ACC112 (cell line): ENCODE measurements around the gene P2RY1.

Source experiments
- H2AFZ ChIP-seq: fragments of 200-600 bp; sonication (generic); one replicate; pipeline ENCODE4 v1.6.0; 2017; ENCODE audit warnings: antibody characterized with exemption, low read length; ENCODE audit not compliant: unreplicated experiment
- H3K27ac ChIP-seq: fragments of 200-600 bp; sonication (generic); 2 replicates; pipeline ENCODE4 v1.5.1; 2014; ENCODE audit warnings: low read depth, mild to moderate bottlenecking, antibody characterized with exemption, low read length, moderate library complexity
- H3K27me3 ChIP-seq: fragments of 200-600 bp; sonication (generic); 2 replicates; pipeline ENCODE4 v1.6.1; 2014; ENCODE audit warnings: mild to moderate bottlenecking, antibody characterized with exemption, low read length, moderate library complexity, mixed read lengths; ENCODE audit not compliant: insufficient read depth
- H3K36me3 ChIP-seq: fragments of 200-600 bp; sonication (generic); 2 replicates; pipeline ENCODE4 v1.6.1; 2016; ENCODE audit warnings: mild to moderate bottlenecking, antibody characterized with exemption, low read length, moderate library complexity, mixed read lengths; ENCODE audit not compliant: insufficient read depth
- H3K4me1 ChIP-seq: fragments of 200-600 bp; sonication (generic); one replicate; pipeline ENCODE4 v1.6.1; 2016; ENCODE audit warnings: low read length, mixed read lengths; ENCODE audit not compliant: insufficient read depth, unreplicated experiment, control insufficient read depth
- H3K4me3 ChIP-seq: fragments of 200-600 bp; sonication (generic); 2 replicates; pipeline ENCODE4 v1.5.1; 2014; ENCODE audit warnings: mild to moderate bottlenecking, low read depth, low read length
- H3K79me2 ChIP-seq: fragments of 200-600 bp; sonication (generic); one replicate; pipeline ENCODE4 v1.6.0; 2016; ENCODE audit warnings: low read length; ENCODE audit not compliant: control insufficient read depth, unreplicated experiment, insufficient read depth

The P2RY1 gene

DNA sequence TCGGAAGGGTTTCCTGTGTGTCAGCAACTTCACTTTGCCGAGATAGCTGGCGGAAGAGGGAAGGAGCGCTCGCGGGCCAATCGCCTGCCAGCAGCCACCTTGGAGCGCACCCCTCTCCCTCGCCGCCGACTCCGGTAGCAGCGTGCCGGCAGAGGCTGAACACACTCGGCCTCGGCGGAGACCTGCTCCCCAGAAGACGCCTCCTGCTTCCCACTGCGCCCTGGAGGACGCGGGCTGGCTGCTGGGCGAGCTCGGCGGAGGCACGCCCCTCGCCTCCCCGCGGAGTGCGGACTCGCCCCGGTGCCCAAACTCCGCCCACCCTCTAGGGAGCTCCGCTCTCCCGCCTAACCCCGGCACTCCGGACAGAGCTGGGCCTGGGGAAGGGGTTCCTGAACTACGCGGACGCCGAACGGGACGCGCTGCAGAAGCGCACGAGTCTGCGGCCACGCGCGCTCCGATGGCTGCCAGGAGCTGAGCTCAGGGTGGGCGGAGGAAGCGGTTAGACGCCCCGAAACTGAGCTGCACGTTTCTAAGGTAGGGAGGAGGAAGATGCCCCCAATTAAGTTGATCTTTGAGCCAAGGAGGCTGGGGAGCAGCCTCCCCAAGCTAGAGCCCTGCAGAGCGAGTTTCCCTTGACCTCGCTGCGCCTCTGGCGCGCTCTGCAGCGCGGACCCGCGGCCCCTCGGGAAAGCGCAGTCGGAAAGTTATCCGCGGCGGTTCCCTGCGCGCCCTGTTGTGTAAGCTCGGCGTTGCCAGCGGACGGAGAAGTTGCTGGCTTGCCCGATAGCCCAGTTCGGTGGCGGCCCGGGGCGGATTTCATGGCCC is at the start of gene P2RY1:
Gene P2RY1, plus strand, starts transcription at position 356 of the 825 bp plus-strand sequence. CDS start 652 bp downstream, outside the sequence.
- Histone ChIP-seq H3K4me3 (peak within 1 kb of the TSS; percentile 96), H3K27ac (no peak within 1 kb of the TSS), H3K36me3 (no peaks in the 10 kb centered on the region), H3K4me1 (peaks cover 5% of the 10 kb centered on the region), H2AFZ (peak within 1 kb of the TSS; percentile 76), H3K27me3 (peaks cover 67% of the 10 kb centered on the region), H3K79me2 (no peaks in the 10 kb centered on the region)

GRCh38 chr3:152786977-152787681 is 47.8 kb upstream of the P2RY1 start:
- no peaks in the 10 kb centered on the region for H3K4me1 ChIP-seq
- no peaks in the 10 kb centered on the region for H3K36me3 ChIP-seq
- no peaks in the 10 kb centered on the region for H3K27me3 ChIP-seq
- no peak overlapping the region for H3K27ac ChIP-seq
- no peak overlapping the region for H2AFZ ChIP-seq
- H3K4me3 ChIP-seq = no peak overlapping the region
- H3K79me2 ChIP-seq = no peaks in the 10 kb centered on the region

- Histone ChIP-seq H2AFZ (no peak overlapping the region), H3K79me2 (no peaks in the 10 kb centered on the region), H3K4me3 (no peak overlapping the region), H3K27ac (no peak overlapping the region), H3K36me3 (no peaks in the 10 kb centered on the region), H3K27me3 (no peaks in the 10 kb centered on the region), H3K4me1 (no peaks in the 10 kb centered on the region)
Measured at GRCh38 chr3:152790651-152791387, 44.1 kb upstream of the P2RY1 start.

DNA sequence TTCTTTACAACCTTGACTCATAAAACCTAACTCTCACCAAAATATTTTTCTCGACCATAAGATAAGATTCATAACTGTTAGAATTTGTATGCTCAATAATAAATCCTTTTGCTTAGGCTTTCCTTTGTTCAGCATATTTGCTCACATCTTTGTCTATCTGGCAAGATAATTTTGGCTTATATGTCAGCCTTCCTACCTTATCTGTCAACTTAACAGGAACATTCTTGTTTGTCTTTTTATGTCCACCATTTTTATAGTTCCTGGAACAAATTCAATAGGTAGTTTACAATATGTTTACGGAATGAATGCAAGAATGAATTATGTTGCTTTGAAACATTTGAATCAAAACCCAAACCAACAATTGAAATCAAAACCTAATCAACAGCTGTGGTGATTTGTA is 41.0 kb upstream of the P2RY1 start:
- Histone ChIP-seq H3K4me3 (no peak overlapping the region), H2AFZ (no peak overlapping the region), H3K36me3 (no peaks in the 10 kb centered on the region), H3K27ac (no peak overlapping the region), H3K27me3 (no peaks in the 10 kb centered on the region), H3K4me1 (no peaks in the 10 kb centered on the region), H3K79me2 (no peaks in the 10 kb centered on the region)

DNA sequence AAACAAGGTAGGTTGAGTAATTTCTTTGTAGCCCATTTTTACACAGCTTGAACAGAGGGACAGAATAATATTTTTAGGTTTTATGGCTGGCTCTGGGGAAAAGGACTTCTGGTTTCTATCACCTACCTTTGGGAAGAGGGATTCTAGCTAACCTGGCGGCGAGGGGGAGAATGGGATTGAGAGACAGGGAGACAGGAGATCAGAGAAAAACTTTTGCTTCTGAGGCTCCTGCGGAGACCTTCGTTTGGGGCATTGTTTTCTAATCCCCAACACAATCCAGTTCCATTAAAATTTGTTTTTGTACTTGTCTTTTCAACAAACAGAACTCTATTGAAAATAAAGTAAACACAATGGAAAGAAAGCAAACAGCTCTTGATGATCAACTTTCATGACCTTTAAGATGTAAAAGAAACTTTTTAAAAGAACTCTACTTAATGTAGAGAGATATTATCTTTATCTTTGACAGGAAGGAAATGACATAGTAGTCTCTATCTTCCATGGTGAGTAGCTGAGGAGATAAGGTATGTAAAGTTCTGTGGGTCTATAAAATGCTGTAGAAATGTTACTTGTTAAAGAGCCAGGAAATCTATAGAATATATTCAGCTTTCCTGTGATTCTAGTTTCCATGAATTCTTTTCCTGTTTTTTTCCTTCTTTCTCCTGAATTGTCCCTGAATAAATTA is 37.0 kb upstream of the P2RY1 start:
- Histone ChIP-seq H3K27me3 (no peaks in the 10 kb centered on the region), H3K79me2 (no peaks in the 10 kb centered on the region), H3K4me1 (no peaks in the 10 kb centered on the region), H3K27ac (no peak overlapping the region), H3K36me3 (no peaks in the 10 kb centered on the region), H2AFZ (no peak overlapping the region), H3K4me3 (no peak overlapping the region)

DNA sequence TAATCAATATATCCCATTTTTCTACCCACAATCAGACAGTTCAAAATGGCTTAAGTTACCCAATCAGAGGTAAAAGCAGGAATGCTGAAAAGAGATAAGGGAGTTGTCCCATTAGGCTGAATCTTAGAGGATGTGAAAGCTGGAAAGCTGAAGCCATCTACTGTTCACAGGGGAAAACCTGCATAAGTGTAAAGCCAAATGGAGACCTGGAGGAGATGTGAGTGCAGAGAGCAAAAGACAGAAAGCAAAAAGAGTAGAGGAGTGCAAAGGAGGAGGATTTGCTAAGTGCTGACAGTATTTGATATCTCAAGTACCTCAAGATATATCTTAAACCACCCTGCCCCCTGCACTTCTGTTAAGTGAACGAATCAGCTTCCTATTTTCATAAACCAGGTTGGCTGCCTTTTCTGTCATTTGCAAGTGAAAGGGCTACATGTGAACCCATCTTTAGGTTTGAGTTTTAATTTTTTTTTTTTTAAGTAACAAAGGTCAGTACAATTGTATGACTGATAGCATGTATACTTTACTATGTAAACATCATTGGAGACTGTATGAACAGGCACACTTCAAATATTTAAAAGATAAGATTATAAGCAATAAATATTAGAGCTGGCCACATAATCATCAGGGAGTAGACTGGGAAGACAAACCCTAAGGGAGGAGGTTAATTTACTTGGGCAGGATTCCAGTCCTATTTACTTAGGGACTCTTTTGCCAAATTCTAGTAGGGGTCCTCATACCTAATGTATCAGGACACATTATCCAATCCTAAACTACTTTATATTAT is 22.8 kb upstream of the P2RY1 start:
- H2AFZ ChIP-seq = no peak overlapping the region
- H3K79me2 ChIP-seq = no peaks in the 10 kb centered on the region

DNA sequence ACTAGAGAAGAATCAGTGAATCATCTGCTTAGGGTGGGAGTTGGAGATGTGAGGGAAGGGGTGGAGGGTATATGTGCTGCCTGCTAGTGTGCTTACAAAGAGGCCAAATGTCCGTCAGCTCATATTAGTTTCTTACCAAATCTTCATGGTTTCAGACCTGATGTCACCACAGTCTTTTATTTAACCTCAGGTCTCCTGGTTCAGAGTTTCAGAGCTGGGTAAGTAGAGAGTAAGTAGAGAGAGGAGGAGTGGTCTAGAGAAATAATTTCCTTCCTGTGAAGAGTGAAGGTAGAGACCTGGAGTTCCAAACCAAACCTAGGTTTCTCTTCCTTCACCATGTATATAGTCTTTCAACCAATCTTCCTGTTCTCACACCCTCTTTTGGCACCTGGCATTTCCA is 17.5 kb upstream of the P2RY1 start:
- no peaks in the 10 kb centered on the region for H3K4me1 ChIP-seq
- H3K4me3 ChIP-seq = no peak overlapping the region
- no peaks in the 10 kb centered on the region for H3K36me3 ChIP-seq
- no peak overlapping the region for H2AFZ ChIP-seq
- no peaks in the 10 kb centered on the region for H3K79me2 ChIP-seq
- no peak overlapping the region for H3K27ac ChIP-seq
- 0 out of 2 replicates have a peak, but pooled peaks cover 4% of the 10 kb centered on the region for H3K27me3 ChIP-seq

More for the DNA sequence above, 22.8 kb upstream of the P2RY1 start:
- H3K4me3 ChIP-seq = no peak overlapping the region
- H3K36me3 ChIP-seq = no peaks in the 10 kb centered on the region
- no peak overlapping the region for H3K27ac ChIP-seq
- 0 out of 2 replicates have a peak, but pooled peaks cover 9% of the 10 kb centered on the region for H3K27me3 ChIP-seq
- H3K4me1 ChIP-seq = no peaks in the 10 kb centered on the region

GRCh38 chr3:152818027-152818426 is 16.9 kb upstream of the P2RY1 start:
- no peak overlapping the region for H3K27ac ChIP-seq
- H3K36me3 ChIP-seq = no peaks in the 10 kb centered on the region
- 0 out of 2 replicates have a peak, but pooled peaks cover 2% of the 10 kb centered on the region for H3K27me3 ChIP-seq
- no peak overlapping the region for H3K4me3 ChIP-seq
- H3K79me2 ChIP-seq = no peaks in the 10 kb centered on the region
- H3K4me1 ChIP-seq = no peaks in the 10 kb centered on the region
- H2AFZ ChIP-seq = no peak overlapping the region

DNA sequence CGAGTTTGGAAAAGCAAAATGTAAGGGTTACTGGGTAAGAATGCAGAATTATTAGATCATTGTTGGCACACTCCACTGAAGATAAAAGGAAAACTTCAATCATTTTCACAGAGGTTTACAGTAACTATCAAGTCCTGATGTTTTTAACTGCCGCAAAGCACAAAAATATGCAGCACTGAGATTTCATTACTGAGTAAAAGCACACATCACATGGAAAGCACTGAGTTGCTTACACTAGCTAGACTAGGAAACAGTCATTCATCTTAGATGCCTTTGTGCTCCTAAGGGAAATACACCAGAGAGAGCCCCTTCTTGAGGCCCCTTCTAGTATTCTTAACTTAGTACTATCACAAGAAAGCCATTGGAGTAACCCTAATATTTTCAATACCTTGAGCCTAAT is 11.8 kb upstream of the P2RY1 start:
- Histone ChIP-seq H2AFZ (no peak overlapping the region), H3K79me2 (no peaks in the 10 kb centered on the region), H3K36me3 (no peaks in the 10 kb centered on the region), H3K4me1 (no peaks in the 10 kb centered on the region), H3K27me3 (peaks cover 8% of the 10 kb centered on the region; the same call in 1 of the 2 replicates), H3K4me3 (no peak overlapping the region), H3K27ac (no peak overlapping the region)
